Endothelial cell (in vitro differentiated cells): ENCODE data around the gene SLAMF9. TPM values are rescaled to one million over a fixed set of nuclear protein-coding genes. Genes with fewer than 3 reads are reported as not detected.

Experiments
- DNase-seq: peaks from one replicate; pipeline ENCODE4 v3.0.0; 2021; ENCODE audit warnings: low spot score
- H3K27ac Mint-ChIP-seq: one replicate; pipeline ENCODE4 v1.8.0; 2021; ENCODE audit warnings: mixed read lengths, inconsistent platforms; ENCODE audit not compliant: unreplicated experiment
- H3K27me3 Mint-ChIP-seq: one replicate; pipeline ENCODE4 v1.8.0; 2021; ENCODE audit warnings: mild to moderate bottlenecking, moderate library complexity, mixed read lengths, inconsistent platforms; ENCODE audit not compliant: unreplicated experiment
- H3K36me3 Mint-ChIP-seq: one replicate; pipeline ENCODE4 v1.8.0; 2021; ENCODE audit warnings: mild to moderate bottlenecking, low read depth, mixed read lengths, inconsistent platforms; ENCODE audit not compliant: unreplicated experiment
- H3K4me1 Mint-ChIP-seq: one replicate; pipeline ENCODE4 v1.8.0; 2021; ENCODE audit warnings: mild to moderate bottlenecking, mixed read lengths, inconsistent platforms; ENCODE audit not compliant: unreplicated experiment
- H3K4me3 Mint-ChIP-seq: one replicate; pipeline ENCODE4 v1.8.0; 2021; ENCODE audit warnings: mild to moderate bottlenecking, mixed read lengths, inconsistent platforms; ENCODE audit not compliant: unreplicated experiment
- H3K9me3 Mint-ChIP-seq: one replicate; pipeline ENCODE4 v1.8.0; 2021; ENCODE audit warnings: mixed read lengths, inconsistent platforms; ENCODE audit not compliant: unreplicated experiment
- CTCF ChIP-seq: fragments of 200-600 bp; sonication (generic); IDR thresholded peaks from one replicate; pipeline ENCODE4 v1.5.0; 2021; ENCODE audit warnings: antibody characterized with exemption; ENCODE audit not compliant: unreplicated experiment
- total RNA-seq: library from RNA; stranded (reverse); fragmentation: NEBNext Ultra II Directional; extraction: Animal tissue kit (Norgen Biotek cat#: 25700); gene quantifications from one replicate; pipeline ENCODE4 v1.2.1, GENCODE V29; 2021; ENCODE audit not compliant: unreplicated experiment

The SLAMF9 gene
- total RNA-seq, 1 donor from 2014 or later, result not detected

- Mint-ChIP-seq H3K4me1 (peaks cover 4% of the 10 kb centered on the region), H3K27me3 (peaks cover 7% of the 10 kb centered on the region), H3K36me3 (no peaks in the 10 kb centered on the region), H3K4me3 (no peak overlapping the region), H3K9me3 (no peaks in the 10 kb centered on the region), H3K27ac (no peak overlapping the region)
- no peak for DNase-seq
- no peak for TF ChIP-seq CTCF
Observed at GRCh38 chr1:159972443-159973205, 18.6 kb upstream of the SLAMF9 start.

- H3K27me3 Mint-ChIP-seq, result peaks cover 4% of the 10 kb centered on the region
- H3K27ac Mint-ChIP-seq, result peak overlapping the region; percentile 46
- no peak for DNase-seq
- no peak for TF ChIP-seq CTCF
- H3K36me3 Mint-ChIP-seq, result no peaks in the 10 kb centered on the region
- peaks cover 4% of the 10 kb centered on the region for H3K4me1 Mint-ChIP-seq
- H3K4me3 Mint-ChIP-seq, result no peak overlapping the region
- H3K9me3 Mint-ChIP-seq, result no peaks in the 10 kb centered on the region
Observed at GRCh38 chr1:159970932-159971342, 16.9 kb upstream of the SLAMF9 start.

DNA sequence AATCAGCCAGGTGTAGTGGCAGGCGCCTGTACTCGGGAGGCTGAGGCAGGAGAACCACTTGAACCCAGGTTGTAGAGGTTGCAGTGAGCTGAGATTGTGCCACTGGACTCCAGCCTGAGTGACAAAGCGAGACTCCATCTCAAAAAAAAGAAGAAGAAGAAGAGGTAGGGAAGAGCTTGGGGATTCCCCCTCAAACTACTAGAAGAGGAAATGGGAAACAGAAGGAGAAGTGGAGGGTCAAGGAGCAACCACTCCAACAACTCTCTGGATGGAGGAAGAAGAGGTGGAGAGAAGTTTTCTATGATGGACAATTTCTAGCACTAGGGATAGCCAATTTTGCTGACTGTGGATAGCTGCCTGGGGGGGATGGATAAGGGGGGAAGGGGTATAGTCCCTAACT lies 14.9 kb upstream of the SLAMF9 start:
- no peaks in the 10 kb centered on the region for H3K36me3 Mint-ChIP-seq
- peaks cover 4% of the 10 kb centered on the region for H3K27me3 Mint-ChIP-seq
- no peak overlapping the region for H3K27ac Mint-ChIP-seq
- TF ChIP-seq CTCF, result no peak
- DNase-seq, result no peak
- H3K4me1 Mint-ChIP-seq, result peaks cover 10% of the 10 kb centered on the region
- H3K4me3 Mint-ChIP-seq, result no peak overlapping the region
- H3K9me3 Mint-ChIP-seq, result no peaks in the 10 kb centered on the region

GRCh38 chr1:159965263-159965662 lies 11.2 kb upstream of the SLAMF9 start:
- Mint-ChIP-seq H3K4me1 (peaks cover 6% of the 10 kb centered on the region), H3K4me3 (no peak overlapping the region), H3K27ac (peak overlapping the region; percentile 27), H3K9me3 (no peaks in the 10 kb centered on the region), H3K27me3 (no peaks in the 10 kb centered on the region), H3K36me3 (no peaks in the 10 kb centered on the region)
- no peak for DNase-seq
- no peak for TF ChIP-seq CTCF

- H3K9me3 Mint-ChIP-seq, result no peaks in the 10 kb centered on the region
- TF ChIP-seq CTCF, result no peak
- peaks cover 2% of the 10 kb centered on the region for H3K27me3 Mint-ChIP-seq
- no peaks in the 10 kb centered on the region for H3K36me3 Mint-ChIP-seq
- no peak overlapping the region for H3K4me3 Mint-ChIP-seq
- peaks cover 6% of the 10 kb centered on the region for H3K4me1 Mint-ChIP-seq
- H3K27ac Mint-ChIP-seq, result no peak overlapping the region
- no peak for DNase-seq
Observed at GRCh38 chr1:159964144-159964543, 10.1 kb upstream of the SLAMF9 start.
